Stimulated activated CD8-positive, alpha-beta memory T cell treated with anti-CD3 and anti-CD28 coated beads, Interleukin-2, amount 100 ng/mL, for 48 hours (primary cell): ENCODE measurements around the gene GPR162.
"Not testable (repeated sequence)": the region's sequence is repeated elsewhere in the genome, so short reads cannot be mapped to it uniquely, and the experiment has no call there.

Experiments used
- DNase-seq, 2 donors: peaks; one replicate each; pipeline ENCODE4 v3.0.0-alpha.2; 2020; ENCODE audit warnings: low read depth in 2 of 2

Gene GPR162

DNA sequence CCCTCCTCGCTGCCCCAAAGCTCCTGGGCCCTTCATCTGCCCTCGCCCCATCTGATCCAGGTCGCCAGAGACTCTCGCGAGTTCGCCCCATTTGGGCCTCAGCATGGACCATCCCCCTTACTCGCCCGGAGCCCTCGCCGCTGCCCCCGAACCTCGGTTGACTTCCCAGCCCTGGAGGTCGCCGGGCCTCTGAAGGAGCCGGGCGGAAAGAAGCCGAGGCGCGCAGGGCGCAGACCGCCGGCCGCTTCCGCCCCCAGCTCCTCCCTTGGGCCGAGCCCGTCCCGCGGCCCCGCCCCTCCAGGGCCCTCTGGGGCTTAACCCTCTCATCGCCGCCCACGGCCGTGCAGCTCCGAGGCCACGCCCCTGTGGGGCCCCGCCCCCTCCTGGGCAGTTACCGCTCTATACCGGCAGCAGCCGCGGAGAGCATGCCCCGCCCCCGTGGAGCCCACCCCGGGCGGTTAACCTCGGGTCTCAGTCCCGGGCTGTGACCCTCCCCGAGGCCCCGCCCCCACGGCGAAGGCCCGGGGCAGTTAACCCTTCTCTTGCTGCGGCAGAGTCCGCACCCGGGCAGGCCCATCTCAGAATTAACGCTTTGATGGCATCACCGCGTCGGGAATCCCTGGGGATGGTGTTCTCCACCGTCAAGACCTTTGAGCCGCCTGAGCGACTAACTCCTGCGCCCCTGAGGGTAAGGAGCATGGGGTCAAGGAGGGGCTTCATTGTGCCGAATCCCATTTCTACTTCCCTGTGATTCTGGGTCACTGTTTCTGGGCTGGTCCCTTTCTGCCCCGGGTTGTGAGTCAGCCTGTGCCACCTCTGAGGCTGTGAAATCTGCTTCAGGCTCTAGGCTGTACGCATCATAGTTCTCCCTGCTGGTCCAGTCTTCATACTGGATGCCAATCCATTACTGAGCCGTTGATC lies 51.7 kb downstream of the GPR162 start, which contains the start of gene SPSB2:
Gene SPSB2, minus strand, starts transcription at position 210 of the 921 bp plus-strand sequence. CDS start 402 bp downstream, outside the sequence.
- peak; percentile 100 for DNase-seq

DNA sequence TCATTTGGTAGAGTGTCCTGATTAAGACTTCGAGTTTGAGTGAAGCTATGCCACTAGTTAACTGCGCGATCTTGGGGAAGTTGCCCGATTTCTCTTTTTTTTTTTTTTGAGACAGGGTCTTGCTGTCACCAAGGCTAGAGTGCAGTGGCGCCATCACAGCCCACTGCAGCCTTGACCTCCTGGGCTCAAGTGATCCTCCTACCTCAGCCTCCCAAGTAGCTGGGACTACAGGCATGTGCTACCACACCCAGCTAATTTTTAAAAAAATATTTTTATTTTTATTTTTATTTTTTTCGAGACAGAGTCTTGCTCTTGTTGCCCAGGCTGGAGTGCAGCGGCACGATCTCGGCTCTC lies 52.4 kb downstream of the GPR162 start:
- not testable (repeated sequence) for DNase-seq
